ENCODE data around the gene RPL10. TPM values are rescaled to one million over a fixed set of nuclear protein-coding genes. Genes with fewer than 3 reads are reported as not detected.

Gene RPL10
- total and polyA plus RNA-seq, 9 of the 15 experiments (the other 6 are each of a cell fraction or from before 2014, with no cell fraction given) = 3,774 to 7,600 (median 5,014) TPM

- peak; percentile 79 for TF ChIP-seq MGA (IDR thresholded peaks at IDR 0.05)
- peak; percentile 57; the same call in 1 of the 2 replicates for TF ChIP-seq ZNF592 (IDR thresholded peaks at IDR 0.05)
- TF ChIP-seq DACH1 (IDR thresholded peaks at IDR 0.05; ENCODE audit: partially characterized antibody) = no peak
- TF ChIP-seq ETV1 (tag; conservative IDR thresholded peaks at IDR 0.05; ENCODE audit: low read depth) = no peak
- no peak for TF ChIP-seq ZNF324 (CRISPR knock-in tag; IDR thresholded peaks at IDR 0.05)
- peak; percentile 43 for TF ChIP-seq CHD1 (IDR thresholded peaks at IDR 0.05; ENCODE audit: low read length)
- TF ChIP-seq TBP (optimal IDR thresholded peaks at IDR 0.05; ENCODE audit: low read depth, low read length) = peak; percentile 47
- no peak for TF ChIP-seq PTBP1 (IDR thresholded peaks at IDR 0.05; ENCODE audit: low read depth, low read length)
- peak; percentile 62; the same call in 1 of the 2 replicates for TF ChIP-seq RNF2 (IDR thresholded peaks at IDR 0.05)
- TF ChIP-seq MNT (conservative IDR thresholded peaks at IDR 0.05) = peak in 1 of 2 experiments; percentile 43; a peak in 3 of 4 replicates
Measured at GRCh38 chrX:154378059-154378798, 19.9 kb upstream of the RPL10 start (continued).

Data from K562 (cell line).